Measurements from ENCODE around the gene SYTL4. TPM values are rescaled to one million over a fixed set of nuclear protein-coding genes. Genes with fewer than 3 reads are reported as not detected.

Gene SYTL4
- total and polyA plus RNA-seq, 2 of the 8 experiments (the other 6 are each of a cell fraction or from before 2014, with no cell fraction given), result 0.11 TPM

DNA sequence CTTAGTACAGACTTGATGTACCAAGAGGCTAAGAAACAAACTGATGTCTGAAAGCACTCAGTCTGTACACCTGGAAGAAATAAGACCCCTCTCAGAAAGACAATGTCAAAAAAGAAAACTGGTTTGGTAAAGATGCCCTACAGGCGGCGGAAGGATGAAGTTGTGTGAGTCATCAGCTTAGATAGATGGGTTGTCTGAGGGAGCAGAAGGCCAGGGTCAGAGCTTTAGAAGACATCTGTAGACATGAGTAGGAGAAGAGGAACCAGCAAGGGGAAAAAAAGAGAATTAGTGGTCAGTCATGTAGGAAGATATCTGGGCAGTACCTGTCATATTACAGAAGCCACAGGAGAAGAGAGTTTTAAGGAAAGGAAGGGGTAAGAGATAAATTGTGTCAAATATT, 79.7 kb downstream of the SYTL4 start:
- H3K27me3 ChIP-seq (replicated peaks in 1 of 4; ENCODE audit: control insufficient read depth in 3 of 4, extremely low read depth in 1 of 4, insufficient read depth in 3 of 4, low read length in 3 of 4), result no peaks in the 10 kb centered on the region
- H3K79me2 ChIP-seq (ENCODE audit: control insufficient read depth in 1 of 2, insufficient read depth in 2 of 2, low read length in 2 of 2), result no peaks in the 10 kb centered on the region
- no peak overlapping the region for H3K14ac ChIP-seq (ENCODE audit: insufficient read length)
- ChIA-PET CTCF (ENCODE audit: partially characterized antibody) (interaction anchor here (0.5 to 4.3 kb wide), 5 partner anchors 10 to 510 kb away, joined by 3 to 22 read pairs (median 3); no protein-coding TSS in a partner anchor), POLR2A (ENCODE audit: partially characterized antibody) (no interaction called here)
- H4K91ac ChIP-seq (replicated peaks; ENCODE audit: insufficient read length, low read length), result no peak overlapping the region
- H2BK5ac ChIP-seq (ENCODE audit: low read depth, low read length), result no peak overlapping the region
- H3K9me3 ChIP-seq (ENCODE audit: insufficient read depth in 2 of 2, low read depth in 1 of 2, low read length in 1 of 2), result no peaks in the 10 kb centered on the region
- H2BK20ac ChIP-seq (ENCODE audit: low read length), result no peak overlapping the region
- no peak overlapping the region for H3K4ac ChIP-seq (replicated peaks; ENCODE audit: insufficient read length, low read depth, low read length)
- H2BK120ac ChIP-seq (replicated peaks; ENCODE audit: low read depth, low read length), result no peak overlapping the region
- H3K27ac ChIP-seq (ENCODE audit: low read depth, low read length), result no peak overlapping the region
- no peak overlapping the region for H2BK15ac ChIP-seq (ENCODE audit: low read length)
- H4K20me1 ChIP-seq (replicated peaks in 1 of 2; ENCODE audit: control insufficient read depth in 1 of 2, insufficient read depth in 2 of 2, low read length in 2 of 2), result no peaks in the 10 kb centered on the region
- no peak overlapping the region for H3K18ac ChIP-seq (ENCODE audit: extremely low read depth, low read length)
- H3K23ac ChIP-seq (ENCODE audit: insufficient read length), result no peak overlapping the region
- no peak overlapping the region for H4K8ac ChIP-seq (ENCODE audit: extremely low read depth, insufficient read depth, low read length)
- no peaks in the 10 kb centered on the region for H3K23me2 ChIP-seq (ENCODE audit: low read depth, low read length)
- no peak overlapping the region for H3K4me3 ChIP-seq (ENCODE audit: extremely low read depth in 1 of 4, insufficient read depth in 2 of 4, low read depth in 3 of 4, low read length in 4 of 4)
- no peak overlapping the region for H3K4me2 ChIP-seq (ENCODE audit: insufficient read depth in 1 of 2, low read depth in 2 of 2, low read length in 2 of 2)
- FAIRE-seq, result no peak
- DNase-seq (ENCODE audit: low read depth in 1 of 2, low spot score in 2 of 2), result no peak
- H3K9ac ChIP-seq (replicated peaks in 1 of 4; ENCODE audit: extremely low read depth in 1 of 4, low read depth in 3 of 4, low read length in 3 of 4), result no peak overlapping the region
- H3K4me1 ChIP-seq (replicated peaks in 1 of 4; ENCODE audit: control insufficient read depth in 3 of 4, insufficient read depth in 4 of 4, low read length in 3 of 4), result peaks cover 0 to 8% (median 3%) of the 10 kb centered on the region in 4 experiments; a peak in 3 of 7 replicates
- 100% methylated on average over 2 of the region's 2 CpGs; no CpG with 5 or more reads in 1 of the 2 experiments for WGBS, 2 experiments (ENCODE audit: extremely low coverage in 1 of 2, insufficient coverage in 1 of 2, insufficient read length in 1 of 2, insufficient replicate concordance in 2 of 2, low coverage in 1 of 2, low lambda C conversion rate in 2 of 2, missing lambda C conversion rate in 1 of 2)
- H3K36me3 ChIP-seq (ENCODE audit: control insufficient read depth in 2 of 4, insufficient read depth in 4 of 4, low read length in 3 of 4), result no peaks in the 10 kb centered on the region
- TF ChIP-seq CHD2 (IDR thresholded peaks at IDR 0.05; ENCODE audit: low read length), result no peak
- TF ChIP-seq TAF7 (optimal IDR thresholded peaks at IDR 0.05; ENCODE audit: borderline replicate concordance, low read depth, low read length), result no peak
- TF ChIP-seq RBBP5 (IDR thresholded peaks at IDR 0.05; ENCODE audit: borderline replicate concordance, low read depth, low read length), result no peak
- TF ChIP-seq, protein P1, sequence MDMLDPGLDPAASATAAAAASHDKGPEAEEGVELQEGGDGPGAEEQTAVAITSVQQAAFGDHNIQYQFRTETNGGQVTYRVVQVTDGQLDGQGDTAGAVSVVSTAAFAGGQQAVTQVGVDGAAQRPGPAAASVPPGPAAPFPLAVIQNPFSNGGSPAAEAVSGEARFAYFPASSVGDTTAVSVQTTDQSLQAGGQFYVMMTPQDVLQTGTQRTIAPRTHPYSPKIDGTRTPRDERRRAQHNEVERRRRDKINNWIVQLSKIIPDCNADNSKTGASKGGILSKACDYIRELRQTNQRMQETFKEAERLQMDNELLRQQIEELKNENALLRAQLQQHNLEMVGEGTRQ (IDR thresholded peaks at IDR 0.05; ENCODE audit: low read length), result no peak
- TF ChIP-seq JUN (IDR thresholded peaks at IDR 0.05; ENCODE audit: low read depth, low read length), result no peak
- TF ChIP-seq GABPA (IDR thresholded peaks at IDR 0.05; ENCODE audit: borderline replicate concordance, insufficient read depth, low read length), result no peak
- TF ChIP-seq MAFK (IDR thresholded peaks at IDR 0.05; ENCODE audit: low read depth, low read length), result no peak
- H2AFZ ChIP-seq (ENCODE audit: low read length), result no peak overlapping the region
- H4K5ac ChIP-seq (ENCODE audit: insufficient read length, low read depth, low read length), result no peak overlapping the region
- H3K56ac ChIP-seq (replicated peaks; ENCODE audit: insufficient read length, low read depth, low read length), result no peak overlapping the region
- H3K79me1 ChIP-seq (ENCODE audit: low read depth, low read length), result no peaks in the 10 kb centered on the region
- H2AK5ac ChIP-seq (ENCODE audit: low read depth, low read length), result no peak overlapping the region
- H2BK12ac ChIP-seq (ENCODE audit: low read depth, low read length), result no peak overlapping the region
